ENCODE measurements around the gene IL6ST.

Gene IL6ST

DNA sequence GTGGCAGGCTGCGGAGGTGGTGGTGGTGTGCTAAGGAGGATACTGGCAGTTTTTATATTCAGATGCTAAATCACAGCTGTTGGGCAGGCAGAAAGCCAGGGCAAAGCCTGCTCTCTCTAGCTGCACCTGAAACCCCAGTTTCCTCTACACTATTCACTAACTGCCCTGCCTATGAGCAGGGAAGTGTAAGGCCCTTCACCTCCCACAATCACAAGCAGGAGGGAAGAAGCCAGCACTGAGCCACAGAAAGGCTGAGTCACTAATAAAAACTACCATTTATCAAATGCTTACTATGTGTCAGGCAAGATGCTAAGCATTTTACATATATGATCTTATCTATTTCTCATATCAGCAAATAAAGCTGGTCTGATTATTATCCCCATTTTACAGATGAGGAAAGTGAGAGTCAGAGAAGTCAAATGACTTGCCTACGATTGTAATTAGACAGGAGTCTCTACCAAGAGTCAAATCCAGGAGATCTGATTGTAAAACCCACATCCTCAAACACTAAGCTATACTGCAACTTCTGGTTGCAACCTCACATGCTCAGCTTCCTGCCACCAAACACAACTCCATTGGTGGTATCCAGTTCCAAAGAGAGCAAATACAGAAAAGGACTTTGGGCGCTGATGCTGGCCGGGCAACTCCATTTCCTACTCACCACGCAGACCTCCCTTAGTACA, 17.7 kb upstream of the IL6ST start:
- POLR2A ChIA-PET, result no interaction called here
- TF ChIP-seq, protein P1, sequence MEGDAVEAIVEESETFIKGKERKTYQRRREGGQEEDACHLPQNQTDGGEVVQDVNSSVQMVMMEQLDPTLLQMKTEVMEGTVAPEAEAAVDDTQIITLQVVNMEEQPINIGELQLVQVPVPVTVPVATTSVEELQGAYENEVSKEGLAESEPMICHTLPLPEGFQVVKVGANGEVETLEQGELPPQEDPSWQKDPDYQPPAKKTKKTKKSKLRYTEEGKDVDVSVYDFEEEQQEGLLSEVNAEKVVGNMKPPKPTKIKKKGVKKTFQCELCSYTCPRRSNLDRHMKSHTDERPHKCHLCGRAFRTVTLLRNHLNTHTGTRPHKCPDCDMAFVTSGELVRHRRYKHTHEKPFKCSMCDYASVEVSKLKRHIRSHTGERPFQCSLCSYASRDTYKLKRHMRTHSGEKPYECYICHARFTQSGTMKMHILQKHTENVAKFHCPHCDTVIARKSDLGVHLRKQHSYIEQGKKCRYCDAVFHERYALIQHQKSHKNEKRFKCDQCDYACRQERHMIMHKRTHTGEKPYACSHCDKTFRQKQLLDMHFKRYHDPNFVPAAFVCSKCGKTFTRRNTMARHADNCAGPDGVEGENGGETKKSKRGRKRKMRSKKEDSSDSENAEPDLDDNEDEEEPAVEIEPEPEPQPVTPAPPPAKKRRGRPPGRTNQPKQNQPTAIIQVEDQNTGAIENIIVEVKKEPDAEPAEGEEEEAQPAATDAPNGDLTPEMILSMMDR (IDR thresholded peaks at IDR 0.05; ENCODE audit: control extremely low read depth, extremely low read depth, low read depth, missing control alignments), result no peak
- no peak for DNase-seq (ENCODE audit: extremely low spot score)
- CTCF ChIA-PET, result interaction anchor here (2.6 kb wide), 1 partner anchor 11 kb away, joined by 13 read pairs; no protein-coding TSS in a partner anchor

DNA sequence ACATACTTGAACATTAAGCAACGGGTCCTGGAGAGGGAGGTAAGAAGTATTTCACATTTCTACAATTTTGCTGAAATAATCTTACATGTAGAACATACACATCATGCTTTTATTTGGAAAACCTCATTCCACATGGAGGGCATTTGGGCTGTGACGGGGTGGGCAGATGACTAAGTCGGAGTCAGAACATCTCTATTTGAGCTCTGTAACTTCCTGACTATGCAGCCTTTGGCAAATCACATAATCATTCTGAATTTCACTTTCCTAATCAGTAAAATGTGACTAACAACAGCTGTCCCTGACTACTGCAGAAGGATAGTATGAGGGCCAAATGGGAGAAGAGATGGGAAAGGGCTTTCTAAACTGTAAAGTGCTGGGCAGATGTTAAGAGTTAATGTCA, 17.1 kb upstream of the IL6ST start:
- TF ChIP-seq, protein P1 (IDR thresholded peaks at IDR 0.05; ENCODE audit: control extremely low read depth, extremely low read depth, low read depth, missing control alignments), result no peak
- ChIA-PET CTCF (interaction anchor here (2.6 kb wide), 1 partner anchor 10 kb away, joined by 13 read pairs; no protein-coding TSS in a partner anchor), POLR2A (no interaction called here)

DNA sequence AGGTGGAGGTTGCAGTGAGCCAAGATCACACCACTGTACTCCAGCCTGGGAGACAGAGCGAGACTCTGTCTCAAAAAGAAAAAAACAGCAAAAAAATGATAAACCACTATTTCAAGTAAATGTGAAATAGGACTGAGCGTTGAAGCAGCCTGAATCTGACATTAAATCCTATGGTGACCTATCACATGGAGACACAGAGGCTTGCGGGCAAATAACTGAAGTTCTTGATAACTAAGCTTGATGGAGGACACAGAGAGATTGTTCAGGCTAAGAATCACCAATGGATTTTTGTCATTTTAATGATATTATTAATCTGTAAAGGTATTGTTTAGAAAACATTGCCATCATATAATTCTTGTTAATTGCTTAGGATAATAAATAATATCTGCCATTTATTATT, 15.7 kb upstream of the IL6ST start:
- DNase-seq (ENCODE audit: extremely low spot score), result no peak
- CTCF ChIA-PET, result interaction anchor here (1.0 to 2.6 kb wide), 2 partner anchors 9 to 55 kb away, joined by 4 to 13 read pairs; no protein-coding TSS in a partner anchor
- POLR2A ChIA-PET, result no interaction called here
- TF ChIP-seq, protein P1 (IDR thresholded peaks at IDR 0.05; ENCODE audit: control extremely low read depth, extremely low read depth, low read depth, missing control alignments), result no peak

More for the DNA sequence above, 17.1 kb upstream of the IL6ST start:
- DNase-seq (ENCODE audit: extremely low spot score), result no peak

DNA sequence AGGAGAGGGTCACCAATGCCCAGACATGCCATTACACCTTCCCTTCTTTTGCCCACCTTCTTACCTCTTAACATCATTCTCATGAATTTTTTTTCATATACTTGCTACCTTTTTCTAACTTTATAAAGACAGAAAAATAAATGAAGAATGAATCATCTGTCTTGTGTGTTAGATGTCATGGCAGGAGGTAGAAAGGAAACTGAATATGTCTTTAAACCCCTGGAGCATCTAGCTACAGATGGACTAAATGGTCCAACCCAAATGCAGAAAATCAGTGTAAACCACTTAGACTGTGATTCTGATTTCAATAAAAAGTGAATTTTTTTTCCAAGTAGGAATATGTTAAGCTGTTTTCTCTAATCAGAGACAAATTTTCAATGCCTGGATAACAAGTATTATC, 11.8 kb upstream of the IL6ST start:
- TF ChIP-seq, protein P1 (IDR thresholded peaks at IDR 0.05; ENCODE audit: control extremely low read depth, extremely low read depth, low read depth, missing control alignments), result no peak
- CTCF ChIA-PET, result interaction anchor here (0.9 to 1.2 kb wide), 2 partner anchors 8 to 21 kb away, joined by 3 read pairs; no protein-coding TSS in a partner anchor
- POLR2A ChIA-PET, result no interaction called here
- no peak for DNase-seq (ENCODE audit: extremely low spot score)

DNA sequence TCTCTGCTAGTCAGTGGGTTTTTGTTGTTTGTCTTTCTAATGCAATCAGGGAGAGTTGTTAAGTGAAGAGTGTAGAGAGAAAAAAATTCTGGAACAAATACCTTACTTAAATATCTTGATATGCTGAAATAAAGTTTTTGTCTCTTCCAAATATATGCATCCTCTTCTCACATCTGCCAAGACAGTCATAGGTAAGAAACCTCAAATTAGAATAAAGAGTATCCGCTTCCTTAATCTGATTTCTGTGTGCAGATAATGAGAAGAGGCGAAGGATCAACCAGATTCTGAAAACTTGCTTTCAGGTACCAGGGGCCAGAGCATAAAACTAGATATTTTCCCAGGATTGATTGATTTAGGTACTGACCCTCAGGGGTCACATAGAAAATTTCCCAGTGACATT, 11.3 kb upstream of the IL6ST start:
- CTCF ChIA-PET, result interaction anchor here (1.2 kb wide), 1 partner anchor 22 kb away, joined by 3 read pairs; no protein-coding TSS in a partner anchor

DNA sequence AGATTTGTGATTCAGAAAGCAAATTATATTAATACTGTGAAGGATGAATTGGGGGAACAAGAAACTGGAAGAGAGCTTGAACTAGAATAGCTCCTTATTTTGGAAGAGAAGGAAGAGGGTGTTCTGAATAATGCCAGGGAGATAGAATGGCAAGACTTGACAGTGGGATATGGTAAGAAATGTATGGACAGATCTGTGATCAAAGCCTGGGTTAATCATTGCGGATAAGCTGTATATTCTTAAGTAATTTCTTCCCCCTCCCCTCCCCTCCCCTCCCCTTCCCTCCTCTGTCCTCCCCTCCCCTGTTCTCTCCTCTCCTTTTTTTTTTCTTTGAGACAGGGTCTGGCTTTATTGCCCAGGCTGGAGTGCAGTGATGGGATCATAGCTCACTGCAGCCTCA, 10.1 kb upstream of the IL6ST start:
- POLR2A ChIA-PET, result interaction anchor here (0.7 kb wide), 1 partner anchor 46 kb away, joined by 4 read pairs; no protein-coding TSS in a partner anchor

More for the DNA sequence above, 11.3 kb upstream of the IL6ST start:
- POLR2A ChIA-PET, result no interaction called here
- DNase-seq (ENCODE audit: extremely low spot score), result no peak
- TF ChIP-seq, protein P1 (IDR thresholded peaks at IDR 0.05; ENCODE audit: control extremely low read depth, extremely low read depth, low read depth, missing control alignments), result no peak

More for the DNA sequence above, 10.1 kb upstream of the IL6ST start:
- DNase-seq (ENCODE audit: extremely low spot score), result no peak
- CTCF ChIA-PET, result no interaction called here
- TF ChIP-seq, protein P1 (IDR thresholded peaks at IDR 0.05; ENCODE audit: control extremely low read depth, extremely low read depth, low read depth, missing control alignments), result no peak

All from GM10248 (cell line).